Choroid plexus epithelial cell (primary cell): ENCODE results near the gene GSTT2.

Experiments used
- DNase-seq: peaks from one replicate; pipeline ENCODE4 v3.0.0-alpha.2; 2010; ENCODE audit warnings: low read depth
- H3K4me3 ChIP-seq: 2 replicates; pipeline ENCODE4 v1.5.1; 2011; ENCODE audit warnings: low read depth, mild to moderate bottlenecking, control low read depth, low read length, moderate library complexity
- CTCF ChIP-seq: conservative IDR thresholded peaks from 2 replicates; pipeline ENCODE4 v1.5.1; 2011; ENCODE audit warnings: low read depth, mild to moderate bottlenecking, control low read depth, inconsistent platforms, low read length, moderate library complexity

The GSTT2 gene

GRCh38 chr22:24008381-24009226, 28.7 kb downstream of the GSTT2 start:
- no peak for DNase-seq
- no peak overlapping the region for H3K4me3 ChIP-seq
- TF ChIP-seq CTCF, result no peak

GRCh38 chr22:24009227-24010017, 29.5 kb downstream of the GSTT2 start:
- H3K4me3 ChIP-seq, result no peak overlapping the region
- no peak for DNase-seq

GRCh38 chr22:24010018-24010391, 30.1 kb downstream of the GSTT2 start:
- H3K4me3 ChIP-seq, result no peak overlapping the region
- no peak for DNase-seq
- no peak for TF ChIP-seq CTCF

More at GRCh38 chr22:24009227-24010017, 29.5 kb downstream of the GSTT2 start:
- no peak for TF ChIP-seq CTCF

GRCh38 chr22:24011735-24012068, 31.8 kb downstream of the GSTT2 start:
- TF ChIP-seq CTCF, result no peak
- H3K4me3 ChIP-seq, result peak overlapping the region; percentile 89
- DNase-seq, result peak; percentile 13

- H3K4me3 ChIP-seq, result no peak overlapping the region
- TF ChIP-seq CTCF, result no peak
- no peak for DNase-seq
Observed at GRCh38 chr22:24016156-24016555, 36.2 kb downstream of the GSTT2 start.

GRCh38 chr22:24021304-24021703, 41.4 kb downstream of the GSTT2 start:
- DNase-seq, result no peak
- H3K4me3 ChIP-seq, result no peak overlapping the region

More at GRCh38 chr22:24021304-24021703, 41.4 kb downstream of the GSTT2 start:
- no peak for TF ChIP-seq CTCF
